HG02763 (cell line): ENCODE results near the gene SLC5A8.
"Not testable (repeated sequence)": the region's sequence is repeated elsewhere in the genome, so short reads cannot be mapped to it uniquely, and the experiment has no call there.

Experiments used
- ATAC-seq: cut with Tn5 transposase; IDR thresholded peaks from one replicate; pipeline ENCODE4 v1.9.1; 2021; ENCODE audit warnings: mild to moderate bottlenecking, moderate library complexity; ENCODE audit not compliant: unreplicated experiment

SLC5A8 gene

GRCh38 chr12:101173197-101173749 is 36.8 kb downstream of the SLC5A8 start:
- no peak for ATAC-seq

- no peak for ATAC-seq
Measured at GRCh38 chr12:101172316-101172715, 37.7 kb downstream of the SLC5A8 start.

GRCh38 chr12:101168001-101168400 is 42.0 kb downstream of the SLC5A8 start:
- no peak for ATAC-seq

GRCh38 chr12:101166866-101167265 is 43.2 kb downstream of the SLC5A8 start:
- no peak for ATAC-seq

- no peak for ATAC-seq
Measured at GRCh38 chr12:101165319-101165718, 44.7 kb downstream of the SLC5A8 start.

GRCh38 chr12:101145777-101146431 is 64.1 kb downstream of the SLC5A8 start:
- not testable (repeated sequence) for ATAC-seq

- no peak for ATAC-seq
Measured at GRCh38 chr12:101127521-101128219, 82.4 kb downstream of the SLC5A8 start.

- ATAC-seq, result no peak
Measured at GRCh38 chr12:101117842-101118241, 92.2 kb downstream of the SLC5A8 start.

- ATAC-seq, result no peak
Measured at GRCh38 chr12:101116911-101117310, 93.1 kb downstream of the SLC5A8 start.

- no peak for ATAC-seq
Measured at GRCh38 chr12:101115326-101115725, 94.7 kb downstream of the SLC5A8 start.

GRCh38 chr12:101111441-101111840 is 98.6 kb downstream of the SLC5A8 start:
- no peak for ATAC-seq

- ATAC-seq, result no peak
Measured at GRCh38 chr12:101110866-101111265, 99.2 kb downstream of the SLC5A8 start.

GRCh38 chr12:101108130-101108529 is 101.9 kb downstream of the SLC5A8 start:
- no peak for ATAC-seq

- ATAC-seq, result no peak
Measured at GRCh38 chr12:101107032-101107763, 102.8 kb downstream of the SLC5A8 start.
